Activated CD4-positive, CD25-positive, alpha-beta regulatory T cell treated with anti-CD3 and anti-CD28 coated beads, Interleukin-2, amount 50 U/mL, for 72 hours (primary cell): Measurements from ENCODE around the gene TMPRSS11F.
"Not testable (repeated sequence)": the region's sequence is repeated elsewhere in the genome, so short reads cannot be mapped to it uniquely, and the experiment has no call there.

Experiments
- DNase-seq: peaks from one replicate; pipeline ENCODE4 v3.0.0; 2021

The TMPRSS11F gene

GRCh38 chr4:68129793-68130192 is at the start of gene TMPRSS11F:
TSS of gene TMPRSS11F (minus strand) at chr4:68129869. CDS start at chr4:68129820, 49 bp downstream.
- DNase-seq = no peak

- DNase-seq = no peak
Observed at GRCh38 chr4:68176904-68177303, 47.2 kb upstream of the TMPRSS11F start.

GRCh38 chr4:68176500-68176899 is 46.8 kb upstream of the TMPRSS11F start:
- no peak for DNase-seq

- DNase-seq = no peak
Observed at GRCh38 chr4:68175562-68176155, 46.0 kb upstream of the TMPRSS11F start.

- not testable (repeated sequence) for DNase-seq
Observed at GRCh38 chr4:68174389-68174788, 44.7 kb upstream of the TMPRSS11F start.

GRCh38 chr4:68172147-68172546 is 42.5 kb upstream of the TMPRSS11F start:
- DNase-seq = not testable (repeated sequence)

- no peak for DNase-seq
Observed at GRCh38 chr4:68167706-68168105, 38.0 kb upstream of the TMPRSS11F start.

GRCh38 chr4:68167166-68167565 is 37.5 kb upstream of the TMPRSS11F start:
- DNase-seq = no peak

- DNase-seq = no peak
Observed at GRCh38 chr4:68163754-68164153, 34.1 kb upstream of the TMPRSS11F start.

- no peak for DNase-seq
Observed at GRCh38 chr4:68162196-68162595, 32.5 kb upstream of the TMPRSS11F start.

GRCh38 chr4:68152411-68152810 is 22.7 kb upstream of the TMPRSS11F start:
- no peak for DNase-seq

- no peak for DNase-seq
Observed at GRCh38 chr4:68148800-68149685, 19.4 kb upstream of the TMPRSS11F start.

- DNase-seq = no peak
Observed at GRCh38 chr4:68147079-68147478, 17.4 kb upstream of the TMPRSS11F start.

- DNase-seq = no peak
Observed at GRCh38 chr4:68145261-68145660, 15.6 kb upstream of the TMPRSS11F start.

- no peak for DNase-seq
Observed at GRCh38 chr4:68141852-68142251, 12.2 kb upstream of the TMPRSS11F start.

- no peak for DNase-seq
Observed at GRCh38 chr4:68132342-68132741, 2.7 kb upstream of the TMPRSS11F start.

- no peak for DNase-seq
Observed at GRCh38 chr4:68124262-68124661, 5.4 kb downstream of the TMPRSS11F start.

GRCh38 chr4:68123525-68123924 is 6.1 kb downstream of the TMPRSS11F start:
- DNase-seq = no peak

GRCh38 chr4:68119921-68120320 is 9.7 kb downstream of the TMPRSS11F start:
- no peak for DNase-seq

GRCh38 chr4:68110441-68110840 is 19.2 kb downstream of the TMPRSS11F start:
- DNase-seq = no peak

GRCh38 chr4:68109868-68110267 is 19.8 kb downstream of the TMPRSS11F start:
- no peak for DNase-seq

GRCh38 chr4:68082758-68083157 is 46.9 kb downstream of the TMPRSS11F start:
- no peak for DNase-seq

- DNase-seq = no peak
Observed at GRCh38 chr4:68079928-68080327, 49.7 kb downstream of the TMPRSS11F start.

- no peak for DNase-seq
Observed at GRCh38 chr4:68077737-68078136, 51.9 kb downstream of the TMPRSS11F start.
